ENCODE measurements around the gene HEPN1. TPM values are rescaled to one million over a fixed set of nuclear protein-coding genes. Genes with fewer than 3 reads are reported as not detected.

The HEPN1 gene
- total RNA-seq, 6 experiments from 2014 or later, result 0.18 TPM; not detected in 5

GRCh38 chr11:124875401-124875800 lies 43.6 kb upstream of the HEPN1 start:
- no peak overlapping the region for H3K4me3 ChIP-seq
- DNase-seq (no peak), ATAC-seq (no peak)
- H3K27me3 ChIP-seq, result no peaks in the 10 kb centered on the region
- WGBS (ENCODE audit: insufficient coverage, low coverage, low lambda C conversion rate, missing lambda C conversion rate), result no CpG with 5 or more reads among the region's 3 CpGs
- TF ChIP-seq, protein P1, sequence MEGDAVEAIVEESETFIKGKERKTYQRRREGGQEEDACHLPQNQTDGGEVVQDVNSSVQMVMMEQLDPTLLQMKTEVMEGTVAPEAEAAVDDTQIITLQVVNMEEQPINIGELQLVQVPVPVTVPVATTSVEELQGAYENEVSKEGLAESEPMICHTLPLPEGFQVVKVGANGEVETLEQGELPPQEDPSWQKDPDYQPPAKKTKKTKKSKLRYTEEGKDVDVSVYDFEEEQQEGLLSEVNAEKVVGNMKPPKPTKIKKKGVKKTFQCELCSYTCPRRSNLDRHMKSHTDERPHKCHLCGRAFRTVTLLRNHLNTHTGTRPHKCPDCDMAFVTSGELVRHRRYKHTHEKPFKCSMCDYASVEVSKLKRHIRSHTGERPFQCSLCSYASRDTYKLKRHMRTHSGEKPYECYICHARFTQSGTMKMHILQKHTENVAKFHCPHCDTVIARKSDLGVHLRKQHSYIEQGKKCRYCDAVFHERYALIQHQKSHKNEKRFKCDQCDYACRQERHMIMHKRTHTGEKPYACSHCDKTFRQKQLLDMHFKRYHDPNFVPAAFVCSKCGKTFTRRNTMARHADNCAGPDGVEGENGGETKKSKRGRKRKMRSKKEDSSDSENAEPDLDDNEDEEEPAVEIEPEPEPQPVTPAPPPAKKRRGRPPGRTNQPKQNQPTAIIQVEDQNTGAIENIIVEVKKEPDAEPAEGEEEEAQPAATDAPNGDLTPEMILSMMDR (IDR thresholded peaks at IDR 0.05), result no peak
- TF ChIP-seq POLR2A (IDR thresholded peaks at IDR 0.05), result no peak
- H3K27ac ChIP-seq, result no peak overlapping the region
- H3K4me1 ChIP-seq, result peaks cover 0 to 7% (median 0%) of the 10 kb centered on the region in 4 donors
- no peaks in the 10 kb centered on the region for H3K36me3 ChIP-seq
- no peaks in the 10 kb centered on the region for H3K9me3 ChIP-seq
- intact Hi-C loops (cut with DNase I), result no loop called here

GRCh38 chr11:124875943-124876817 lies 42.9 kb upstream of the HEPN1 start:
- TF ChIP-seq POLR2A (IDR thresholded peaks at IDR 0.05), result peak; percentile 64
- TF ChIP-seq, protein P1 (IDR thresholded peaks at IDR 0.05), result peak; percentile 64 to 82 (median 80)
- DNase-seq (peak; percentile 82 to 87 (median 86)), ATAC-seq (peak; percentile 92 to 96 (median 94))
- intact Hi-C loops (cut with DNase I), result no loop called here
- H3K36me3 ChIP-seq, result no peaks in the 10 kb centered on the region
- H3K4me3 ChIP-seq, result peak overlapping the region; percentile 42 to 68 (median 63)
- H3K9me3 ChIP-seq, result no peaks in the 10 kb centered on the region
- H3K4me1 ChIP-seq, result peaks cover 0 to 7% (median 0%) of the 10 kb centered on the region in 4 donors
- H3K27ac ChIP-seq, result peak overlapping the region; percentile 71 to 85 (median 76)
- no peaks in the 10 kb centered on the region for H3K27me3 ChIP-seq
- 1% methylated on average over 11 of the region's 69 CpGs for WGBS (ENCODE audit: insufficient coverage, low coverage, low lambda C conversion rate, missing lambda C conversion rate)

DNA sequence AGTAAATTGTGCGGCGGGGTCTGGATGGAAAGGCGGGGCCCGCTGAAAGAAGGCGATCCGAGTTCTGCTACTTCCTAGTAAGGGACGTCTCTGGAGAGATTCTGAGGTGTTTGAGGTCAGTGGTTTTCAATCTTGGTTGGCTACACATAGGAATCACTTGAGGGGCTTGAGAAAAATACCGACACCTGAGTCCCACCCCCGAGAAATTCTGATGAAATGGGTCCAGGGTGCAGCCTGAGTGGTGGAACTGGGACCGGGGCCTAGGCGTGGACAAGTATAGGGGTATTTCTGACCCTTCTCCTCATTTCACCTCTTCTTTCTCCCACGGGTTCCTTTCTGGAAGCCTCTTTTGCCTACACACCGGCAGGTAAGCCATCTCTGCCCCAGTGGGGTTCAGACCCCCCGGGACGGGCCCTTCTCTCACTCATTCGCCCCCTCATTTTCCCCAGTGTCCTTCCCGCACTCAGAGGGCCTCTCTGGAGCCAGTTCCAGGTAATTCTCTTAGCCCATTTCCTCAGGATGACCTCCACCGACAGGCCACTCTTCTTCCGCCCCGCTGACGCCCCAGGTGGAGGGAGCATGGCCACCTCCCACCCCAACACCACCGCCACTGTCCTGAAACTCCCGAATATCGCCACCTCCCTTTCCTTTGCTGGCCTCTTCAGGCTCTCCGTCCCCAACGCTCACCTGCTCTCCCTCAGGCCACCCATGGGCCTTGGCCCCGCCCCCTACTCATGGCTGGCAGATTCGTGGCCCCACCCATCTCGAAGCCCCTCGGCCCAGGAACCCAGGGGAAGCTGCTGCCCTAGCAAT lies 42.0 kb upstream of the HEPN1 start:
- DNase-seq (no peak), ATAC-seq (no peak)
- Histone ChIP-seq H3K4me1 (peaks cover 0 to 9% (median 1%) of the 10 kb centered on the region in 4 donors), H3K4me3 (peak overlapping the region; percentile 42 to 68 (median 63)), H3K36me3 (no peaks in the 10 kb centered on the region), H3K9me3 (no peaks in the 10 kb centered on the region), H3K27ac (peak overlapping the region in 2 of 3 donors; percentile 76 to 85), H3K27me3 (no peaks in the 10 kb centered on the region)
- intact Hi-C loops (cut with DNase I), result no loop called here
- no peak for TF ChIP-seq POLR2A (IDR thresholded peaks at IDR 0.05)
- TF ChIP-seq, protein P1 (IDR thresholded peaks at IDR 0.05), result no peak
- 34% methylated on average over 23 of the region's 30 CpGs for WGBS (ENCODE audit: insufficient coverage, low coverage, low lambda C conversion rate, missing lambda C conversion rate)

DNA sequence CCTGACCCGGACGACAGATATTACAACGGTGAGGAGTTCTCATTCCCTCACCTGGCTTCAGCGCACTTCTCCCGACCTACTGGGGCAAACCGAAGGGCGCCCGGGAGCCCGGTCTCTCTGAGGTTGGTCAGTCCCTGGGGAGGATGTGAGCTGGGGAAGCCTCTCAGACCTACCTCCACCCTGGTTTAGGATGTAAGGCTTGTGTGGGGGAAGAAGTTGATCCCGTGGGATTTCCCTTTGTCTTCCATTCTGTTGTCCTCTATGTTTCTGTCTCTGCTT lies 41.5 kb upstream of the HEPN1 start:
- WGBS (ENCODE audit: insufficient coverage, low coverage, low lambda C conversion rate, missing lambda C conversion rate), result 71% methylated on average over 8 of the region's 10 CpGs
- TF ChIP-seq POLR2A (IDR thresholded peaks at IDR 0.05), result no peak
- TF ChIP-seq, protein P1 (IDR thresholded peaks at IDR 0.05), result no peak

More for the DNA sequence above, 41.5 kb upstream of the HEPN1 start:
- ATAC-seq (no peak), DNase-seq (no peak)
- H3K36me3 ChIP-seq, result no peaks in the 10 kb centered on the region
- peaks cover 0 to 15% (median 3%) of the 10 kb centered on the region in 4 donors for H3K4me1 ChIP-seq
- no peak overlapping the region for H3K4me3 ChIP-seq
- H3K9me3 ChIP-seq, result no peaks in the 10 kb centered on the region
- intact Hi-C loops (cut with DNase I), result no loop called here
- no peak overlapping the region for H3K27ac ChIP-seq
- H3K27me3 ChIP-seq, result no peaks in the 10 kb centered on the region

Measured in right lobe of liver (tissue), 6 donors.